Keratinocyte (primary cell): ENCODE measurements around the gene JAM3. TPM values are rescaled to one million over a fixed set of nuclear protein-coding genes. Genes with fewer than 3 reads are reported as not detected.

Experiments
- DNase-seq: peaks from one replicate; pipeline ENCODE4 v3.0.0-alpha.2; 2011; ENCODE audit warnings: low read depth, missing footprints, low spot score
- FAIRE-seq: peaks from 2 replicates; lab custom pipeline; 2011; peaks lifted over from hg19 to GRCh38; lab: Jason Lieb, UNC
- H2AFZ ChIP-seq: 2 replicates; pipeline ENCODE4 v1.6.0; 2012; ENCODE audit warnings: low read length, control low read depth, inconsistent platforms; ENCODE audit not compliant: control insufficient read depth
- H3K27ac ChIP-seq: 2 replicates; pipeline ENCODE4 v1.5.1; 2011; ENCODE audit warnings: low read length; ENCODE audit not compliant: control insufficient read depth, insufficient read depth
- H3K27me3 ChIP-seq: 3 replicates; pipeline ENCODE4 v1.6.0; 2011; ENCODE audit warnings: low read length; ENCODE audit not compliant: control insufficient read depth, insufficient read depth; ENCODE audit errors: extremely low read depth
- H3K36me3 ChIP-seq, 2 experiments: 2 replicates in 1 of 2; 3 replicates in 1 of 2; pipeline ENCODE4 v1.5.1; 2011; ENCODE audit warnings: low read length in 2 of 2, mild to moderate bottlenecking in 1 of 2; ENCODE audit not compliant: control insufficient read depth in 2 of 2, insufficient read depth in 2 of 2; ENCODE audit errors: extremely low read depth in 1 of 2
- H3K4me1 ChIP-seq: 3 replicates; pipeline ENCODE4 v1.5.1; 2011; ENCODE audit warnings: low read length; ENCODE audit not compliant: control insufficient read depth, insufficient read depth; ENCODE audit errors: extremely low read depth
- H3K4me2 ChIP-seq: 3 replicates; pipeline ENCODE4 v1.6.0; 2011; ENCODE audit warnings: low read depth, low read length; ENCODE audit not compliant: control insufficient read depth, insufficient read depth; ENCODE audit errors: extremely low read depth
- H3K4me3 ChIP-seq, 3 experiments: fragments of 200-600 bp in 1 of 3; sonication (generic) in 1 of 3; 2 replicates in 2 of 3; 3 replicates in 1 of 3; pipeline ENCODE4 v1.5.1; 2011 to 2016; ENCODE audit warnings: low read length in 3 of 3, mild to moderate bottlenecking in 3 of 3, control low read depth in 2 of 3, inconsistent platforms in 1 of 3, low read depth in 1 of 3, mixed read lengths in 1 of 3, mixed run types in 1 of 3, moderate library complexity in 1 of 3; ENCODE audit not compliant: control insufficient read depth in 2 of 3, insufficient read depth in 2 of 3; ENCODE audit errors: extremely low read depth in 1 of 3
- H3K79me2 ChIP-seq: 2 replicates; pipeline ENCODE4 v1.6.0; 2012; ENCODE audit warnings: low read length; ENCODE audit not compliant: control insufficient read depth, insufficient read depth
- H3K9ac ChIP-seq: 3 replicates; pipeline ENCODE4 v1.6.0; 2011; ENCODE audit warnings: low read length; ENCODE audit not compliant: control insufficient read depth, insufficient read depth; ENCODE audit errors: extremely low read depth
- H3K9me1 ChIP-seq: 3 replicates; pipeline ENCODE4 v1.6.0; 2011; ENCODE audit warnings: low read length; ENCODE audit not compliant: control insufficient read depth, insufficient read depth; ENCODE audit errors: extremely low read depth
- H3K9me3 ChIP-seq: 2 replicates; pipeline ENCODE4 v1.5.1; 2012; ENCODE audit warnings: low read depth, low read length; ENCODE audit not compliant: control insufficient read depth
- H4K20me1 ChIP-seq: 3 replicates; pipeline ENCODE4 v1.6.0; 2011; ENCODE audit warnings: low read length; ENCODE audit not compliant: control insufficient read depth, insufficient read depth; ENCODE audit errors: extremely low read depth
- EZH2 ChIP-seq: IDR thresholded peaks from one replicate; pipeline ENCODE4 v1.6.1; 2012; ENCODE audit warnings: inconsistent platforms, mild to moderate bottlenecking, low read length, moderate library complexity
- dilution Hi-C: fragments of 300-500 bp; cut with MboI; formaldehyde crosslinking; loops from one replicate; pipeline ENCODE4 v1.7.0; 2020; ENCODE audit warnings: low sequenced_read_pairs; ENCODE audit not compliant: extremely low pct_ligation_motif_present
- polyA plus RNA-seq, 5 experiments: library from polyadenylated mRNA; depleted of rRNA in 3 of 5; stranded (reverse) in 3 of 5; stranded (forward) in 1 of 5; unstranded in 1 of 5; fragments of >200 nt; gene quantifications; 1 replicate in 1 of 5; 2 replicates in 3 of 5; 3 replicates in 1 of 5; pipeline versions ENCODE4 v1.2.1 to v1.2.3, GENCODE V29; 2011 to 2012; ENCODE audit warnings: missing spikeins in 2 of 5, low read depth in 1 of 5, low replicate concordance in 1 of 5
- TF ChIP-seq, protein P1 (sequence below), 3 experiments: IDR thresholded peaks in 1 of 3; conservative IDR thresholded peaks in 1 of 3; optimal IDR thresholded peaks in 1 of 3; 2 replicates in 2 of 3; 3 replicates in 1 of 3; pipeline versions ENCODE3 to v1.5.1; 2011; ENCODE audit warnings: low read length in 3 of 3, mild to moderate bottlenecking in 3 of 3, moderate library complexity in 2 of 3, control low read depth in 1 of 3, inconsistent platforms in 1 of 3; ENCODE audit not compliant: insufficient read depth in 2 of 3; ENCODE audit errors: extremely low read depth in 1 of 3

JAM3 gene
- polyA plus RNA-seq, 1 donor (not counting 4 experiments of a cell fraction or from before 2014, with no cell fraction given) = 11.4 TPM

DNA sequence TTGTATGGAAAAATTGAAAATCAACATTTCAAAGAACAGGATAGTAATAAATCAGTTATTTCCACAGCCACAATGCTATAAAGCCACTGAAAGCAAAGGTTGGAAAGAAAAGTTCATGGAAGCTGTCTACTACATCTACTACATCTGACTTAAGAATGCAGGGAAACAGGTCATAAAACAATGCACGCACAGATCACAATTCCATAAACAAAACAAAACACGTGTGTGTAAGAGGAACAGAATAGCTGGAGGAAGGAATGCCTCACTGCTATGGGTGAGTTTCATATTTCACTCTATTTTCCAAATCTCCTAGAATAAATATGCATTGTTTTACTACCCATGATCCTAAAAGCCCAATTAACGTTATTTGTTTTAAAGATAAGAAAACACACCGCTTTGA, 88.6 kb downstream of the JAM3 start:
- H3K4me2 ChIP-seq = no peak overlapping the region
- no peaks in the 10 kb centered on the region for H4K20me1 ChIP-seq
- H3K36me3 ChIP-seq = peaks cover 19 to 36% of the 10 kb centered on the region in 2 experiments
- H3K4me3 ChIP-seq = no peak overlapping the region
- no peaks in the 10 kb centered on the region for H3K27me3 ChIP-seq
- H3K27ac ChIP-seq = no peak overlapping the region
- FAIRE-seq (no peak), DNase-seq (no peak)
- no peak overlapping the region for H2AFZ ChIP-seq
- H3K9ac ChIP-seq = no peak overlapping the region
- H3K9me1 ChIP-seq = no peaks in the 10 kb centered on the region
- no peaks in the 10 kb centered on the region for H3K4me1 ChIP-seq
- TF ChIP-seq EZH2 = no peak
- TF ChIP-seq, protein P1, sequence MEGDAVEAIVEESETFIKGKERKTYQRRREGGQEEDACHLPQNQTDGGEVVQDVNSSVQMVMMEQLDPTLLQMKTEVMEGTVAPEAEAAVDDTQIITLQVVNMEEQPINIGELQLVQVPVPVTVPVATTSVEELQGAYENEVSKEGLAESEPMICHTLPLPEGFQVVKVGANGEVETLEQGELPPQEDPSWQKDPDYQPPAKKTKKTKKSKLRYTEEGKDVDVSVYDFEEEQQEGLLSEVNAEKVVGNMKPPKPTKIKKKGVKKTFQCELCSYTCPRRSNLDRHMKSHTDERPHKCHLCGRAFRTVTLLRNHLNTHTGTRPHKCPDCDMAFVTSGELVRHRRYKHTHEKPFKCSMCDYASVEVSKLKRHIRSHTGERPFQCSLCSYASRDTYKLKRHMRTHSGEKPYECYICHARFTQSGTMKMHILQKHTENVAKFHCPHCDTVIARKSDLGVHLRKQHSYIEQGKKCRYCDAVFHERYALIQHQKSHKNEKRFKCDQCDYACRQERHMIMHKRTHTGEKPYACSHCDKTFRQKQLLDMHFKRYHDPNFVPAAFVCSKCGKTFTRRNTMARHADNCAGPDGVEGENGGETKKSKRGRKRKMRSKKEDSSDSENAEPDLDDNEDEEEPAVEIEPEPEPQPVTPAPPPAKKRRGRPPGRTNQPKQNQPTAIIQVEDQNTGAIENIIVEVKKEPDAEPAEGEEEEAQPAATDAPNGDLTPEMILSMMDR (optimal IDR thresholded peaks at IDR 0.05 in 1 of 3, IDR thresholded peaks at IDR 0.05 in 1 of 3, conservative IDR thresholded peaks at IDR 0.05 in 1 of 3; ENCODE audit: extremely low read depth in 1 of 3, insufficient read depth in 2 of 3, low read length in 3 of 3) = no peak
- H3K79me2 ChIP-seq = no peaks in the 10 kb centered on the region
- H3K9me3 ChIP-seq = no peaks in the 10 kb centered on the region
- dilution Hi-C loops = no loop called here

DNA sequence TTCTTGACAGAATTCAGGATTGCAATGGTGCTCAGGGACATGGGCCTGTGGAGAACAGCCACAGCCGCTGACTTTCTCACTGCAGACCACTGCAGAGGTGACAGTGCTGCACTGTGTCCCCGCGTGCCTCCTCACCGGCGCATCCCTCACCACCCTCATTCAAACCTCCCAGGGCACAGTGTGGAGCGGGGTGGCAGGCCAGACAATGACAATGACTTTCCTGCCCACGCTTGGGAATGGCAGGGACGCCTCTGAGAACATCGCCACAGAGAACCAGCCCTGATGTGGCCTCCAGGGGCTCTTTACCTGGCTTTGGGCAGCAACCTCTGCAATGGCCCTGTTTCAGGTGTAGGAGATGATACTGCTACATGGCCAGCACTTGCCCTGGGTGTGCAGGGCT, 89.2 kb downstream of the JAM3 start:
- no peak overlapping the region for H3K27ac ChIP-seq
- DNase-seq (no peak), FAIRE-seq (no peak)
- no peak overlapping the region for H3K4me2 ChIP-seq
- no peaks in the 10 kb centered on the region for H4K20me1 ChIP-seq
- H3K79me2 ChIP-seq = no peaks in the 10 kb centered on the region
- dilution Hi-C loops = no loop called here
- H2AFZ ChIP-seq = no peak overlapping the region
- no peak overlapping the region for H3K4me3 ChIP-seq
- no peak for TF ChIP-seq EZH2
- TF ChIP-seq, protein P1 (optimal IDR thresholded peaks at IDR 0.05 in 1 of 3, IDR thresholded peaks at IDR 0.05 in 1 of 3, conservative IDR thresholded peaks at IDR 0.05 in 1 of 3; ENCODE audit: extremely low read depth in 1 of 3, insufficient read depth in 2 of 3, low read length in 3 of 3) = no peak
- no peaks in the 10 kb centered on the region for H3K9me1 ChIP-seq
- H3K4me1 ChIP-seq = no peaks in the 10 kb centered on the region
- no peaks in the 10 kb centered on the region for H3K9me3 ChIP-seq
- H3K9ac ChIP-seq = no peak overlapping the region
- peaks cover 17 to 36% of the 10 kb centered on the region in 2 experiments for H3K36me3 ChIP-seq
- no peaks in the 10 kb centered on the region for H3K27me3 ChIP-seq
